HepG2 (cell line): ENCODE measurements around the gene CDK5RAP1. TPM values are rescaled to one million over a fixed set of nuclear protein-coding genes. Genes with fewer than 3 reads are reported as not detected.
A peak's percentile ranks its signal among the peaks of the same experiment; 100 is the strongest.

ENCODE experiments used
- GATA4 ChIP-seq: sonication (generic); IDR thresholded peaks from 2 replicates; pipeline ENCODE4 v1.6.1; 2016; ENCODE audit warnings: antibody characterized with exemption, low read depth, borderline replicate concordance
- GTF2F1 ChIP-seq: fragments of 150-350 bp; IDR thresholded peaks from 2 replicates; pipeline ENCODE4 v1.6.1; 2014; ENCODE audit warnings: low read length
- HNF4A ChIP-seq: sonication (generic); formaldehyde crosslinking; IDR thresholded peaks from 2 replicates; pipeline ENCODE4 v1.4.0; 2020; ENCODE audit warnings: missing genetic modification reagents
- IRF2 ChIP-seq: IDR thresholded peaks from 2 replicates; pipeline ENCODE4 v1.6.1; 2018; ENCODE audit warnings: missing genetic modification reagents, missing compliant biosample characterization
- PRMT3 ChIP-seq: sonication (generic); formaldehyde crosslinking; IDR thresholded peaks from 2 replicates; pipeline ENCODE4 v1.8.1; 2022; ENCODE audit warnings: low read depth, mild to moderate bottlenecking, moderate library complexity, missing genetic modification reagents, borderline replicate concordance
- RFXAP ChIP-seq: sonication (generic); formaldehyde crosslinking; IDR thresholded peaks from 2 replicates; pipeline ENCODE4 v1.4.0; 2020; ENCODE audit warnings: missing genetic modification reagents, borderline replicate concordance
- SP140L ChIP-seq: sonication (generic); formaldehyde crosslinking; IDR thresholded peaks from 2 replicates; pipeline ENCODE4 v1.4.0; 2020; ENCODE audit warnings: missing genetic modification reagents, borderline replicate concordance
- TEAD3 ChIP-seq: optimal IDR thresholded peaks from 2 replicates; pipeline ENCODE3; 2016; ENCODE audit warnings: borderline replicate concordance
- ZFP1 ChIP-seq: IDR thresholded peaks from 2 replicates; pipeline ENCODE4 v1.6.1; 2016
- ZFP36 ChIP-seq: fragments of 150-350 bp; IDR thresholded peaks from 2 replicates; pipeline ENCODE4 v1.6.1; 2018; ENCODE audit warnings: borderline replicate concordance, low read length, low read depth; ENCODE audit not compliant: partially characterized antibody
- ZFP82 ChIP-seq: sonication (generic); formaldehyde crosslinking; IDR thresholded peaks from 2 replicates; pipeline ENCODE4 v1.5.1; 2020; ENCODE audit warnings: mild to moderate bottlenecking, missing genetic modification reagents, borderline replicate concordance
- ZNF737 ChIP-seq: sonication (generic); formaldehyde crosslinking; IDR thresholded peaks from 2 replicates; pipeline ENCODE4 v1.5.0; 2020; ENCODE audit warnings: missing genetic modification reagents, mild to moderate bottlenecking, borderline replicate concordance
- ZNF749 ChIP-seq: sonication (generic); formaldehyde crosslinking; IDR thresholded peaks from 2 replicates; pipeline ENCODE4 v1.8.0; 2022; ENCODE audit warnings: mild to moderate bottlenecking, missing genetic modification reagents, moderate library complexity, borderline replicate concordance
- ZNF816 ChIP-seq: sonication (generic); formaldehyde crosslinking; IDR thresholded peaks from 2 replicates; pipeline ENCODE4 v1.8.0; 2022; ENCODE audit warnings: missing genetic modification reagents, mild to moderate bottlenecking, borderline replicate concordance
- ZNF850 ChIP-seq: sonication (generic); formaldehyde crosslinking; conservative IDR thresholded peaks from 2 replicates; pipeline ENCODE4 v1.9.0; 2021; ENCODE audit warnings: mild to moderate bottlenecking, missing genetic modification reagents
- polyA plus RNA-seq, 8 experiments: library from polyadenylated mRNA; depleted of rRNA in 3 of 8; stranded (reverse) in 7 of 8; unstranded in 1 of 8; fragments of >200 nt; fragmentation: Illumina TruSeq in 4 of 8; extraction: Trizol in 4 of 8; gene quantifications; 2 replicates each; pipeline versions ENCODE4 v1.2.1 to v1.2.3, GENCODE V29; 2011 to 2016; ENCODE audit warnings: low read depth in 4 of 8, missing spikeins in 1 of 8, mixed read lengths in 1 of 8; ENCODE audit not compliant: insufficient read depth in 1 of 8
- total RNA-seq, 5 experiments: library from RNA; depleted of rRNA; stranded (reverse); fragments of >200 nt; fragmentation: Illumina TruSeq; extraction: Trizol; gene quantifications; 2 replicates each; pipeline ENCODE4 v1.2.3, GENCODE V29; 2016; ENCODE audit warnings: low read depth in 1 of 5
- TF ChIP-seq, protein P1 (sequence below): conservative IDR thresholded peaks from 2 replicates; pipeline ENCODE4 v1.6.1; 2018; ENCODE audit warnings: missing genetic modification reagents
- TF ChIP-seq, protein P2 (sequence below): sonication (generic); formaldehyde crosslinking; IDR thresholded peaks from 2 replicates; pipeline ENCODE4 v1.5.0; 2020; ENCODE audit warnings: mild to moderate bottlenecking, missing genetic modification reagents, borderline replicate concordance
- TF ChIP-seq, protein P3 (sequence below): sonication (generic); formaldehyde crosslinking; IDR thresholded peaks from 2 replicates; pipeline ENCODE4 v1.4.0; 2020; ENCODE audit warnings: missing genetic modification reagents, mild to moderate bottlenecking, borderline replicate concordance

CDK5RAP1 gene
- total and polyA plus RNA-seq, 2 of the 13 experiments (the other 11 are each of a cell fraction or from before 2014, with no cell fraction given) = 53.6 to 98.2 TPM

DNA sequence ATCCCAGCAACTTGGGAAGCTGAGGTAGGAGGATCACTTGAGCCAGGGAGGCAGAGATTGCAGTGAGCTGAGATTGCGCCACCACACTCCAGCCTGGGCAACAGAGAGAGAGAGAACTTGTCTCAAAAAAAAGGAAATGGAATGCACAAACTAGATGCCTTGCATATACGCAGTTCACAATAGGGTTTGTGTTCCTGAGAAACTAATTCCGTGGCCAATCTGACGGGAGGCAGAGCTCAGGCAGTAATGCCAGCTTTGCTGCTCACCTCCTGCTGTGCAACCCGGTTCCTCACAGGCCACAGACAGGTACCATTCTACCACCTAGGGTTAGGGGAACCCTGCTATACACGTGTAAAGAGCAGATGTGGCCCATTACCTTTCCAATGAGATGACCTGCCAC is 1.4 kb downstream of the CDK5RAP1 start (continued):
- peak; percentile 58 for TF ChIP-seq TEAD3 (CRISPR knock-in tag)
- TF ChIP-seq SP140L (CRISPR knock-in tag) = no peak
- 0 out of 2 replicates have a peak, but pooled peaks have one; percentile 61 for TF ChIP-seq ZNF737
- TF ChIP-seq, protein P1, sequence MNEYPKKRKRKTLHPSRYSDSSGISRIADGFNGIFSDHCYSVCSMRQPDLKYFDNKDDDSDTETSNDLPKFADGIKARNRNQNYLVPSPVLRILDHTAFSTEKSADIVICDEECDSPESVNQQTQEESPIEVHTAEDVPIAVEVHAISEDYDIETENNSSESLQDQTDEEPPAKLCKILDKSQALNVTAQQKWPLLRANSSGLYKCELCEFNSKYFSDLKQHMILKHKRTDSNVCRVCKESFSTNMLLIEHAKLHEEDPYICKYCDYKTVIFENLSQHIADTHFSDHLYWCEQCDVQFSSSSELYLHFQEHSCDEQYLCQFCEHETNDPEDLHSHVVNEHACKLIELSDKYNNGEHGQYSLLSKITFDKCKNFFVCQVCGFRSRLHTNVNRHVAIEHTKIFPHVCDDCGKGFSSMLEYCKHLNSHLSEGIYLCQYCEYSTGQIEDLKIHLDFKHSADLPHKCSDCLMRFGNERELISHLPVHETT = no peak
- no peak for TF ChIP-seq HNF4A (CRISPR knock-in tag)
- no peak for TF ChIP-seq ZFP1 (CRISPR knock-in tag)
- no peak for TF ChIP-seq ZNF850 (CRISPR knock-in tag)
- TF ChIP-seq ZNF816 (CRISPR knock-in tag) = no peak
- TF ChIP-seq PRMT3 (CRISPR knock-in tag) = no peak
- TF ChIP-seq RFXAP (CRISPR knock-in tag) = no peak
- TF ChIP-seq ZFP82 (CRISPR knock-in tag) = no peak
- TF ChIP-seq, protein P2, sequence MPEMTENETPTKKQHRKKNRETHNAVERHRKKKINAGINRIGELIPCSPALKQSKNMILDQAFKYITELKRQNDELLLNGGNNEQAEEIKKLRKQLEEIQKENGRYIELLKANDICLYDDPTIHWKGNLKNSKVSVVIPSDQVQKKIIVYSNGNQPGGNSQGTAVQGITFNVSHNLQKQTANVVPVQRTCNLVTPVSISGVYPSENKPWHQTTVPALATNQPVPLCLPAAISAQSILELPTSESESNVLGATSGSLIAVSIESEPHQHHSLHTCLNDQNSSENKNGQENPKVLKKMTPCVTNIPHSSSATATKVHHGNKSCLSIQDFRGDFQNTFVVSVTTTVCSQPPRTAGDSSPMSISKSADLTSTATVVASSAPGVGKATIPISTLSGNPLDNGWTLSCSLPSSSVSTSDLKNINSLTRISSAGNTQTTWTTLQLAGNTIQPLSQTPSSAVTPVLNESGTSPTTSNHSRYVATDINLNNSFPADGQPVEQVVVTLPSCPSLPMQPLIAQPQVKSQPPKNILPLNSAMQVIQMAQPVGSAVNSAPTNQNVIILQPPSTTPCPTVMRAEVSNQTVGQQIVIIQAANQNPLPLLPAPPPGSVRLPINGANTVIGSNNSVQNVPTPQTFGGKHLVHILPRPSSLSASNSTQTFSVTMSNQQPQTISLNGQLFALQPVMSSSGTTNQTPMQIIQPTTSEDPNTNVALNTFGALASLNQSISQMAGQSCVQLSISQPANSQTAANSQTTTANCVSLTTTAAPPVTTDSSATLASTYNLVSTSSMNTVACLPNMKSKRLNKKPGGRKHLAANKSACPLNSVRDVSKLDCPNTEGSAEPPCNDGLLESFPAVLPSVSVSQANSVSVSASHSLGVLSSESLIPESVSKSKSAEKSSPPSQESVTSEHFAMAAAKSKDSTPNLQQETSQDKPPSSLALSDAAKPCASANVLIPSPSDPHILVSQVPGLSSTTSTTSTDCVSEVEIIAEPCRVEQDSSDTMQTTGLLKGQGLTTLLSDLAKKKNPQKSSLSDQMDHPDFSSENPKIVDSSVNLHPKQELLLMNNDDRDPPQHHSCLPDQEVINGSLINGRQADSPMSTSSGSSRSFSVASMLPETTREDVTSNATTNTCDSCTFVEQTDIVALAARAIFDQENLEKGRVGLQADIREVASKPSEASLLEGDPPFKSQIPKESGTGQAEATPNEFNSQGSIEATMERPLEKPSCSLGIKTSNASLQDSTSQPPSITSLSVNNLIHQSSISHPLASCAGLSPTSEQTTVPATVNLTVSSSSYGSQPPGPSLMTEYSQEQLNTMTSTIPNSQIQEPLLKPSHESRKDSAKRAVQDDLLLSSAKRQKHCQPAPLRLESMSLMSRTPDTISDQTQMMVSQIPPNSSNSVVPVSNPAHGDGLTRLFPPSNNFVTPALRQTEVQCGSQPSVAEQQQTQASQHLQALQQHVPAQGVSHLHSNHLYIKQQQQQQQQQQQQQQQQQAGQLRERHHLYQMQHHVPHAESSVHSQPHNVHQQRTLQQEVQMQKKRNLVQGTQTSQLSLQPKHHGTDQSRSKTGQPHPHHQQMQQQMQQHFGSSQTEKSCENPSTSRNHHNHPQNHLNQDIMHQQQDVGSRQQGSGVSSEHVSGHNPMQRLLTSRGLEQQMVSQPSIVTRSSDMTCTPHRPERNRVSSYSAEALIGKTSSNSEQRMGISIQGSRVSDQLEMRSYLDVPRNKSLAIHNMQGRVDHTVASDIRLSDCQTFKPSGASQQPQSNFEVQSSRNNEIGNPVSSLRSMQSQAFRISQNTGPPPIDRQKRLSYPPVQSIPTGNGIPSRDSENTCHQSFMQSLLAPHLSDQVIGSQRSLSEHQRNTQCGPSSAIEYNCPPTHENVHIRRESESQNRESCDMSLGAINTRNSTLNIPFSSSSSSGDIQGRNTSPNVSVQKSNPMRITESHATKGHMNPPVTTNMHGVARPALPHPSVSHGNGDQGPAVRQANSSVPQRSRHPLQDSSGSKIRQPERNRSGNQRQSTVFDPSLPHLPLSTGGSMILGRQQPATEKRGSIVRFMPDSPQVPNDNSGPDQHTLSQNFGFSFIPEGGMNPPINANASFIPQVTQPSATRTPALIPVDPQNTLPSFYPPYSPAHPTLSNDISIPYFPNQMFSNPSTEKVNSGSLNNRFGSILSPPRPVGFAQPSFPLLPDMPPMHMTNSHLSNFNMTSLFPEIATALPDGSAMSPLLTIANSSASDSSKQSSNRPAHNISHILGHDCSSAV (CRISPR knock-in tag) = no peak
- TF ChIP-seq, protein P3, sequence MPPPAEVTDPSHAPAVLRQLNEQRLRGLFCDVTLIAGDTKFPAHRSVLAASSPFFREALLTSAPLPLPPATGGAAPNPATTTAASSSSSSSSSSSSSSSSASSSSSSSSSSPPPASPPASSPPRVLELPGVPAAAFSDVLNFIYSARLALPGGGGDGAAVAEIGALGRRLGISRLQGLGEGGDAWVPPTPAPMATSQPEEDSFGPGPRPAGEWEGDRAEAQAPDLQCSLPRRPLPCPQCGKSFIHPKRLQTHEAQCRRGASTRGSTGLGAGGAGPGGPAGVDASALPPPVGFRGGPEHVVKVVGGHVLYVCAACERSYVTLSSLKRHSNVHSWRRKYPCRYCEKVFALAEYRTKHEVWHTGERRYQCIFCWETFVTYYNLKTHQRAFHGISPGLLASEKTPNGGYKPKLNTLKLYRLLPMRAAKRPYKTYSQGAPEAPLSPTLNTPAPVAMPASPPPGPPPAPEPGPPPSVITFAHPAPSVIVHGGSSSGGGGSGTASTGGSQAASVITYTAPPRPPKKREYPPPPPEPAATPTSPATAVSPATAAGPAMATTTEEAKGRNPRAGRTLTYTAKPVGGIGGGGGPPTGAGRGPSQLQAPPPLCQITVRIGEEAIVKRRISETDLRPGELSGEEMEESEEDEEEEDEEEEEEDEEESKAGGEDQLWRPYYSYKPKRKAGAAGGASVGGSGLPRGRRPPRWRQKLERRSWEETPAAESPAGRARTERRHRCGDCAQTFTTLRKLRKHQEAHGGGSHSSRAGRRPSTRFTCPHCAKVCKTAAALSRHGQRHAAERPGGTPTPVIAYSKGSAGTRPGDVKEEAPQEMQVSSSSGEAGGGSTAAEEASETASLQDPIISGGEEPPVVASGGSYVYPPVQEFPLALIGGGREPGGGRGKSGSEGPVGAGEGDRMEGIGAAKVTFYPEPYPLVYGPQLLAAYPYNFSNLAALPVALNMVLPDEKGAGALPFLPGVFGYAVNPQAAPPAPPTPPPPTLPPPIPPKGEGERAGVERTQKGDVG = no peak
- TF ChIP-seq GTF2F1 = no peak
- TF ChIP-seq ZFP36 = no peak
- TF ChIP-seq ZNF749 (CRISPR knock-in tag) = no peak
- no peak for TF ChIP-seq GATA4
- no peak for TF ChIP-seq IRF2 (CRISPR knock-in tag)
